Activated T-cell treated with anti-CD3 and anti-CD28 coated beads, Interleukin-2, amount 50 U/mL, for 4 hours (primary cell): ENCODE results near the gene CHRNA9. TPM values are rescaled to one million over a fixed set of nuclear protein-coding genes. Genes with fewer than 3 reads are reported as not detected.

Experiments
- ATAC-seq, 2 donors: fragments of 200-7000 bp; cut with Tn5 transposase; one replicate each; pipeline ENCODE4 v1.10.0; 2021
- DNase-seq: peaks from one replicate; pipeline ENCODE4 v3.0.0-alpha.2; 2020
- H3K27me3 Mint-ChIP-seq: one replicate; pipeline ENCODE4 v1.8.0; 2021; ENCODE audit warnings: low read depth, mixed read lengths
- H3K36me3 Mint-ChIP-seq: one replicate; pipeline ENCODE4 v1.8.0; 2022; ENCODE audit warnings: mixed read lengths; ENCODE audit not compliant: insufficient read depth
- H3K4me1 Mint-ChIP-seq: one replicate; pipeline ENCODE4 v1.8.0; 2021; ENCODE audit warnings: low read depth, mixed read lengths
- H3K4me3 Mint-ChIP-seq: one replicate; pipeline ENCODE4 v1.8.0; 2021; ENCODE audit warnings: mild to moderate bottlenecking, moderate library complexity, mixed read lengths
- H3K9me3 Mint-ChIP-seq: one replicate; pipeline ENCODE4 v1.8.0; 2021; ENCODE audit warnings: mixed read lengths
- total RNA-seq, 3 donors: library from RNA; stranded (reverse); gene quantifications; one replicate each; pipeline ENCODE4 v1.2.1, GENCODE V29; 2021

The CHRNA9 gene
- total RNA-seq, 3 donors from 2014 or later, result not detected

- Mint-ChIP-seq H3K9me3 (no peaks in the 10 kb centered on the region), H3K4me1 (peaks cover 37% of the 10 kb centered on the region), H3K27me3 (no peaks in the 10 kb centered on the region), H3K36me3 (no peaks in the 10 kb centered on the region), H3K4me3 (no peak overlapping the region)
- DNase-seq, result no peak
- no peak for ATAC-seq
These were observed 13.4 kb upstream of the CHRNA9 start for GRCh38 chr4:40321574-40322275.

GRCh38 chr4:40322811-40323210, 12.3 kb upstream of the CHRNA9 start:
- H3K36me3 Mint-ChIP-seq, result no peaks in the 10 kb centered on the region
- peaks cover 30% of the 10 kb centered on the region for H3K4me1 Mint-ChIP-seq
- H3K27me3 Mint-ChIP-seq, result no peaks in the 10 kb centered on the region
- H3K4me3 Mint-ChIP-seq, result no peak overlapping the region
- DNase-seq, result no peak
- ATAC-seq, result no peak
- H3K9me3 Mint-ChIP-seq, result no peaks in the 10 kb centered on the region

GRCh38 chr4:40323866-40324265, 11.3 kb upstream of the CHRNA9 start:
- H3K4me3 Mint-ChIP-seq, result no peak overlapping the region

GRCh38 chr4:40325406-40326019, 9.6 kb upstream of the CHRNA9 start:
- ATAC-seq (peak; percentile 96 to 98), DNase-seq (peak; percentile 64)
- Mint-ChIP-seq H3K9me3 (no peaks in the 10 kb centered on the region), H3K27me3 (no peaks in the 10 kb centered on the region), H3K4me3 (no peak overlapping the region), H3K36me3 (no peaks in the 10 kb centered on the region), H3K4me1 (peaks cover 24% of the 10 kb centered on the region)

More at GRCh38 chr4:40323866-40324265, 11.3 kb upstream of the CHRNA9 start:
- DNase-seq (no peak), ATAC-seq (no peak)
- Mint-ChIP-seq H3K36me3 (no peaks in the 10 kb centered on the region), H3K27me3 (no peaks in the 10 kb centered on the region), H3K4me1 (peaks cover 24% of the 10 kb centered on the region), H3K9me3 (no peaks in the 10 kb centered on the region)

GRCh38 chr4:40327340-40327739, 7.8 kb upstream of the CHRNA9 start:
- Mint-ChIP-seq H3K9me3 (no peaks in the 10 kb centered on the region), H3K27me3 (peaks cover 1% of the 10 kb centered on the region), H3K4me1 (peaks cover 12% of the 10 kb centered on the region), H3K36me3 (no peaks in the 10 kb centered on the region), H3K4me3 (no peak overlapping the region)
- ATAC-seq (no peak), DNase-seq (no peak)

GRCh38 chr4:40328383-40328782, 6.8 kb upstream of the CHRNA9 start:
- Mint-ChIP-seq H3K9me3 (no peaks in the 10 kb centered on the region), H3K4me1 (peaks cover 11% of the 10 kb centered on the region), H3K27me3 (peaks cover 4% of the 10 kb centered on the region), H3K36me3 (no peaks in the 10 kb centered on the region), H3K4me3 (no peak overlapping the region)
- DNase-seq, result no peak
- no peak for ATAC-seq

GRCh38 chr4:40329805-40330204, 5.3 kb upstream of the CHRNA9 start:
- no peak for DNase-seq
- no peak for ATAC-seq
- Mint-ChIP-seq H3K4me3 (no peak overlapping the region), H3K27me3 (peaks cover 4% of the 10 kb centered on the region), H3K4me1 (peaks cover 7% of the 10 kb centered on the region), H3K36me3 (no peaks in the 10 kb centered on the region), H3K9me3 (no peaks in the 10 kb centered on the region)

GRCh38 chr4:40330536-40330935, 4.6 kb upstream of the CHRNA9 start:
- no peak for ATAC-seq
- H3K9me3 Mint-ChIP-seq, result no peaks in the 10 kb centered on the region
- no peak for DNase-seq
- no peaks in the 10 kb centered on the region for H3K36me3 Mint-ChIP-seq
- peaks cover 4% of the 10 kb centered on the region for H3K27me3 Mint-ChIP-seq
- no peak overlapping the region for H3K4me3 Mint-ChIP-seq
- H3K4me1 Mint-ChIP-seq, result peaks cover 2% of the 10 kb centered on the region

- Mint-ChIP-seq H3K4me3 (no peak overlapping the region), H3K9me3 (no peaks in the 10 kb centered on the region), H3K36me3 (no peaks in the 10 kb centered on the region), H3K4me1 (no peaks in the 10 kb centered on the region), H3K27me3 (peaks cover 4% of the 10 kb centered on the region)
- ATAC-seq (no peak), DNase-seq (no peak)
These were observed 3.9 kb upstream of the CHRNA9 start for GRCh38 chr4:40331101-40331745.

- DNase-seq (no peak), ATAC-seq (no peak)
- Mint-ChIP-seq H3K36me3 (no peaks in the 10 kb centered on the region), H3K9me3 (no peaks in the 10 kb centered on the region), H3K4me3 (no peak overlapping the region), H3K27me3 (peaks cover 4% of the 10 kb centered on the region), H3K4me1 (no peaks in the 10 kb centered on the region)
These were observed 3.2 kb upstream of the CHRNA9 start for GRCh38 chr4:40331961-40332360.

GRCh38 chr4:40333921-40334352, 1.2 kb upstream of the CHRNA9 start:
- Mint-ChIP-seq H3K36me3 (no peaks in the 10 kb centered on the region), H3K9me3 (no peaks in the 10 kb centered on the region), H3K4me3 (no peak overlapping the region), H3K27me3 (peaks cover 4% of the 10 kb centered on the region), H3K4me1 (no peaks in the 10 kb centered on the region)
- ATAC-seq (no peak), DNase-seq (no peak)

GRCh38 chr4:40335525-40335894, 377 bp downstream of the CHRNA9 start:
- no peaks in the 10 kb centered on the region for H3K9me3 Mint-ChIP-seq
- no peak for DNase-seq
- H3K36me3 Mint-ChIP-seq, result no peaks in the 10 kb centered on the region
- no peak overlapping the region for H3K4me3 Mint-ChIP-seq
- no peak for ATAC-seq
- H3K27me3 Mint-ChIP-seq, result peaks cover 4% of the 10 kb centered on the region
- H3K4me1 Mint-ChIP-seq, result no peaks in the 10 kb centered on the region

- H3K36me3 Mint-ChIP-seq, result no peaks in the 10 kb centered on the region
- no peak overlapping the region for H3K4me3 Mint-ChIP-seq
- ATAC-seq (no peak), DNase-seq (no peak)
- H3K4me1 Mint-ChIP-seq, result no peaks in the 10 kb centered on the region
- peaks cover 3% of the 10 kb centered on the region for H3K27me3 Mint-ChIP-seq
- H3K9me3 Mint-ChIP-seq, result no peaks in the 10 kb centered on the region
These were observed 1.9 kb downstream of the CHRNA9 start for GRCh38 chr4:40337051-40337450.

- no peak overlapping the region for H3K4me3 Mint-ChIP-seq
- DNase-seq (no peak), ATAC-seq (no peak)
- H3K9me3 Mint-ChIP-seq, result peaks cover 3% of the 10 kb centered on the region
- H3K36me3 Mint-ChIP-seq, result no peaks in the 10 kb centered on the region
- no peaks in the 10 kb centered on the region for H3K4me1 Mint-ChIP-seq
- peaks cover 3% of the 10 kb centered on the region for H3K27me3 Mint-ChIP-seq
These were observed 2.4 kb downstream of the CHRNA9 start for GRCh38 chr4:40337523-40337922.

- Mint-ChIP-seq H3K4me1 (no peaks in the 10 kb centered on the region), H3K9me3 (peaks cover 4% of the 10 kb centered on the region), H3K36me3 (no peaks in the 10 kb centered on the region), H3K4me3 (no peak overlapping the region), H3K27me3 (no peaks in the 10 kb centered on the region)
- ATAC-seq, result peak; percentile 62 to 69
- no peak for DNase-seq
These were observed 4.9 kb downstream of the CHRNA9 start for GRCh38 chr4:40340030-40340429.
